ENCODE measurements around the gene ECHDC3.

ECHDC3 gene

DNA sequence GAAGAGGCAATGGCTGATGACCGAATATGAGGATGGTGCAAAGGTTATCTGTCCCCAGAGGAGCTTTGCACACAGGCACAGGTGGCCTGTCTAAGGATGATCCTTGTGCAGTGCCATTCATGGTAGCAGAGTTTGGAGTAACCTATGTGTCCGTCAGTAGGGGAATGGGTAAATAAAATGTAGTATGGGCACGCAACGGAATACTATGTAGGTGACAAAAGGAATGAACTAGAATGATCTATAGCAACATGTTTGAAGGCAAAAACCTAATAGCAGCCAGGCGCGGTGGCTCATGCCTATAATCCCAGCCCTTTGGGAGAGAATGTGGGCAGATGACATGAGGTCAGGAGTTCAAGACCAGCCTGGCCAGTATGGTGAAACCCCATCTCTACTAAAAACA is 41.6 kb upstream of the ECHDC3 start:
- no peak overlapping the region for H3K27ac ChIP-seq
- no peak for TF ChIP-seq ZFX (IDR thresholded peaks at IDR 0.05)
- TF ChIP-seq, protein P1, sequence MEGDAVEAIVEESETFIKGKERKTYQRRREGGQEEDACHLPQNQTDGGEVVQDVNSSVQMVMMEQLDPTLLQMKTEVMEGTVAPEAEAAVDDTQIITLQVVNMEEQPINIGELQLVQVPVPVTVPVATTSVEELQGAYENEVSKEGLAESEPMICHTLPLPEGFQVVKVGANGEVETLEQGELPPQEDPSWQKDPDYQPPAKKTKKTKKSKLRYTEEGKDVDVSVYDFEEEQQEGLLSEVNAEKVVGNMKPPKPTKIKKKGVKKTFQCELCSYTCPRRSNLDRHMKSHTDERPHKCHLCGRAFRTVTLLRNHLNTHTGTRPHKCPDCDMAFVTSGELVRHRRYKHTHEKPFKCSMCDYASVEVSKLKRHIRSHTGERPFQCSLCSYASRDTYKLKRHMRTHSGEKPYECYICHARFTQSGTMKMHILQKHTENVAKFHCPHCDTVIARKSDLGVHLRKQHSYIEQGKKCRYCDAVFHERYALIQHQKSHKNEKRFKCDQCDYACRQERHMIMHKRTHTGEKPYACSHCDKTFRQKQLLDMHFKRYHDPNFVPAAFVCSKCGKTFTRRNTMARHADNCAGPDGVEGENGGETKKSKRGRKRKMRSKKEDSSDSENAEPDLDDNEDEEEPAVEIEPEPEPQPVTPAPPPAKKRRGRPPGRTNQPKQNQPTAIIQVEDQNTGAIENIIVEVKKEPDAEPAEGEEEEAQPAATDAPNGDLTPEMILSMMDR (conservative IDR thresholded peaks at IDR 0.05): no peak

- H3K27ac ChIP-seq: no peak overlapping the region
- no peak for TF ChIP-seq ZFX (IDR thresholded peaks at IDR 0.05)
- TF ChIP-seq, protein P1 (conservative IDR thresholded peaks at IDR 0.05): no peak
Measured at GRCh38 chr10:11701451-11702095, 40.6 kb upstream of the ECHDC3 start.

DNA sequence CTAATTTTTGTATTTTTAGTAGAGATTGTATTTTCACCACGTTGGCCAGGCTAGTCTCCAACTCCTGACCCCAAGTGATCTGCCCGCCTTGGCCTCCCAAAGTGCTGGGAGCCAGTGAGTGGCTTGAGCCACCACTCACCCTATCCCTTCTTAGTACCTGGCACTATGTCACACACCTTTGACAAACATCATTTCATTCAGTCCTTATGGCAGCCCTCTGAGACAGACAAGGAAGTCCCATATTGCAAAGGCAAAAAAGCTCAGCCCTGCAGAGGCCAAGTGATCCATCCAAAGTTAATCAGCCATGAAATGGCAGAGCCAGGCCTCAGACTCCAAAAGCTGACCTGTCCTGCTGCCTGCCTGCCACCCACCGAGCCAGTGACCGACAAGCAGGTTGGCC is 39.9 kb upstream of the ECHDC3 start:
- no peak for TF ChIP-seq ZFX (IDR thresholded peaks at IDR 0.05)
- TF ChIP-seq, protein P1 (conservative IDR thresholded peaks at IDR 0.05): no peak
- no peak overlapping the region for H3K27ac ChIP-seq

- TF ChIP-seq ZFX (IDR thresholded peaks at IDR 0.05): no peak
- TF ChIP-seq, protein P1 (conservative IDR thresholded peaks at IDR 0.05): no peak
- no peak overlapping the region for H3K27ac ChIP-seq
Measured at GRCh38 chr10:11704092-11704491, 38.1 kb upstream of the ECHDC3 start.

GRCh38 chr10:11705722-11706121 is 36.5 kb upstream of the ECHDC3 start:
- H3K27ac ChIP-seq: no peak overlapping the region
- no peak for TF ChIP-seq ZFX (IDR thresholded peaks at IDR 0.05)
- TF ChIP-seq, protein P1 (conservative IDR thresholded peaks at IDR 0.05): no peak

DNA sequence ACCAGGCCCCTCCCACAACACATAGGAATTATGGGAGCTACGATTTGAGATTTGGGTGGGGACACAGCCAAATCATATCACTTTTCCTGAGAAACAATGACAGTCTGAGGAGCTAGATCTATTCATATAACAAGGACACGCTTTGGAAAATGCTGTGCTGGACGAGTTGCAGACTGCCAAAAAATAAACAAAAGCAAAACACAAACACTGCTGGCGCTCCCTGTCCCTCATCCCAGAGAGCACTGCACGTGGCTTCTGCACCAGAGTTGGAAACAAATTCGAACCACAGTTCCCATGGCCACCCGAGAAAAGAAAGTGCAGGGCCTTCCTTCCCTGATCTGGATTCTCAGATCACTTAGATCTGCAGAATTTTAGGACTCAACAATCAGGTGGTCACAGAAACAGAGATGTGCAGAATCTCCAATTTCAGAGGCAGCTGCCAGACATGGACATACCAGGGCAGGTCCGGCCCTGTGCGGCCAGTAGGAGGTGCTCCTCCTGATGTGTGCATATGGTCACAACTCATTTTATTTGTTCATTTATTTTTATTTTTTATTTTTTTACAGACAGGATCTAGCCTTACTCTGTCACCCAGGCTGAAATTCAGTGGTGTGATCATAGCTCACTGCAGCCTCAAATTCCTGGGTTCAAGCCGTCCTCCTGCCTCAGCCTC is 35.2 kb upstream of the ECHDC3 start:
- no peak overlapping the region for H3K27ac ChIP-seq

More for the DNA sequence above, 35.2 kb upstream of the ECHDC3 start:
- TF ChIP-seq ZFX (IDR thresholded peaks at IDR 0.05): no peak
- TF ChIP-seq, protein P1 (conservative IDR thresholded peaks at IDR 0.05): no peak
